Stimulated activated CD8-positive, alpha-beta memory T cell treated with anti-CD3 and anti-CD28 coated beads, Interleukin-7, amount 100 ng/mL, for 24 hours (primary cell): Measurements from ENCODE around the gene YPEL2.

ENCODE experiments used
- DNase-seq: peaks from one replicate; pipeline ENCODE4 v3.0.0-alpha.2; 2020; ENCODE audit warnings: low read depth

YPEL2 gene

DNA sequence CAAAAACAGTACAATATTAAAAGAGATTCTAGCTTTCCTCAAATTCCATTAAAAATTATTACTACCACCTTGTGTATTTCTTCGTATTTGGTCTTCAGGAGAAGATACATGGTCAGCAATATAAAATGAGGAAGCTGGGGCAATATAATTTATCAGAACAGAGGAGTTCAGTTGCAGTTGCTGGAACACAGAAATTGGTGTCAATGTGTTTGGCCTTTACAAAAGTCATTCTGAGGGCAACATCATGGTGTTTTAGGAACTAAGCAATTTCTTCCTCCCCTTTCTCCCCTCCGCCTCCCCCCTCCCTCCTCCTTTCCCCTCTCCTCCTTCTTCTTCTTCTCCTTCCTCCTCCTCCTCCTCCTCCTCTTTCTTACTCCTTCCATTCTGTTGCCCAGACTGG lies 102.1 kb downstream of the YPEL2 start:
- no peak for DNase-seq

DNA sequence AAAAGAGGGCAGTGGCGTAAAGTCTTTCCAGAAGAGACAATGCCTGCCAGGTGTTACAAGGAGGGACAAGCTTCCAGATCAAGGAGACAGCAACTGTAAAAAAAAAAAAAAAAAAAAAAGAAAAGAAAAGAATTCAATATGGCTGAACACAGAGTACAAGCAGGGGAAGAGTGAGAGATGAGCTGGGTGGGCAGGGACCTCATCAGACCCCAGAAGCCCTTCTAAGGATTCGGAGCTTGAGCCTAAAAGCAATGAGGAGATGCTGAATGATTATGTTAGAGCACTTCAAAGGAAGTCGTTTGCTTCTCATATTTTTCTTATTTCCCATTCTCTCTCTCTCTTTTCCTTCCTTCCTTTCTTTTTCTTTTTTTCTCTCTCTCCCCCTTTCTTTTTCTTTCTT lies 103.0 kb downstream of the YPEL2 start:
- DNase-seq = no peak

DNA sequence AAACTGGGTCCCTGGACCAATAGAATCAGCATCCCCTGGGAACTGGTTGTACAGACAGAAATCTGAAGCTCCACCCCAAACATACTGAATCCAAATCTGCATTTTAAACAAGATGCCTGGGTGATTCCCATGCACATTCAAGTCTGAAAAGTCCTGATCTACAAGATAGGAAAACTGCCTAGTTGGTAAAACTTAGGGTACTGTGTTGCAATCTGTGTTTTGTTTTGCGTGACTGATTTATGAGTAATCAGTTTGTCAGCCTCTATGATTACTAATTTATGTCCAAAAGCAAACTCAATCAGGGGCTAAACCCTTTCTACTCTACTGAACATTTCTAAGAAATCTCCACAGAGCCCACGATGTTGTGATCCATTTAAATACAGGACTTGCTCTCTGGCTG lies 103.8 kb downstream of the YPEL2 start:
- no peak for DNase-seq

DNA sequence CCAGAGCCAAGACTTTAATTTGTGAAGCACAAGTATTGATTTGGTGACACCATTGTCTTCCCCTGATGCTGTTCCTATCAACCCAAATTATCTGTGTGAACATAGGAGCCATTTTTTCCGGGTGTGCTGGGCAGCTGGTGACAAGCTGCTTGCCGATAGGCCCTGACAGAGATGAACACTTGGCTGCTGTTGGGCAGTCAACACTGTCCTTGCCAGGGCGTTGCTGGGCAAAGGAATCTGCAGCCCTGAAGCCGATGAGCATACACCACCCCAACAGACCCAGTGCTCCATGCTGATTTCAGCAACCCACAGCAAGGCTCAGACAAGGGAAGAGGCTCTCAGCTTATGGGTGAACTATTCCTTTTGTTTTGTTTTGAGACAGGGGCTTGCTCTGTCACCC lies 105.4 kb downstream of the YPEL2 start:
- no peak for DNase-seq

DNA sequence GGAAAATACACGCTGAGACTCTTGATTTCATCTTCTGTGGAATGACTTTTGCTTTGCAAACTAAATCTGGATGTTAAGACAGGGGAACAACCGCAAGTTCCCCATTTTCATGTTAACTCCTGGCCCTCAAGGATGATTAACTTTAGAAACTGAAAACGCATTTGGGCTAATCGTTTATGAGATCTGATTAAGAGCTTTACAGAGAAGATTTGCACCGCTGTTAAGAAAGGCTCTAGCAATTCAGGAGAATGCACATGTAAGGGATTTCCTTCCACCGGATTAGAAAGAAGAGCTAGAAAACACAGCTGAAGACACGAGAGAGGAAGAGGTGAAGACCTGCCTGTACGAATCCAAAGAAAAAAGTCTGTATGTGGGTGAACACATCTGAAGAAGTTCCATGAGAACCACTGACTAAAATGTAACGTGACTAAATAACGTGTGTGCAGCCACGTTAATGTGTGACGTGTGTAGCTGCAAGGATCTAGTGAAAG lies 106.4 kb downstream of the YPEL2 start:
- DNase-seq = no peak

DNA sequence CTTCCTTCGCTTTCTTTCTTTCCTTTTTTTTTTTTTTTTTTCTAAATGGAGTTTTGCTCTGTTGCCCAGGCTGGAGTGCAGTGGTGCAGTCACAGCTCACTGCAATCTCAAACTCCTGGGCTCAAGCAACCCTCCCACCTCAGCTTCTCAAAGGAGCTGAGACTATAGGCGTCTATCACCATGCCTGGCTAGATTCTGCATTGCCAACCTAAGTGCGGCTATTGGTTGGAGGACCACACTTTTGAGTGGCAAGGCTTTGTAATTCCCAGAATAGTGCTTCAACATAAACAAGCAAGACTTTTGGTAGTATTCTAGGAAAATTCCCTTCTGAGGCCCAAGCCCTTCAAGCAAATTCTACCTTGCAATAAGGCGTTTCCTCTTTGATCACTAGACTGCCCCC lies 107.8 kb downstream of the YPEL2 start:
- DNase-seq = no peak

DNA sequence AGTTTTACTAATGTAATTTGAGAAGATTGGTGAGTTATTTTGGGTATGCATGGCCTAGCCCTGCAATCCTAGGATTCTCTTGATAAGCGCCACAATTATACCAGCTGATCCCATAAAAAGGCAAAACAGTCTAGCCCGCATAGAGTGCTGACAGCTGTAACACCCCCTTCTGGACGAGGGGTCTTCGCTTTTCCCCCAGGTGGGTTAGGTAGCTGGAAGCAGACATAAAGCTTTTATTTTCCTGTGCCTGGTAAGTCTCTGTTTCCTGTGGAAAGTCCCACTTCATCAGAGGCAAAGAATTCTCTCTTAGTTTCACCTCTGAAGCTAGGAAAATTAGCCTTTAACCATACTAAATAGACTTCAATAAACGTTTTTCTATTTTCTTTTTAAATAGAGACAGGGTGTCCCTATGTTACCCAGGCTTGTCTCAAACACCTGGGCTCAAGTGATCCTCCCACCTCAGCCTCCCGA lies 108.3 kb downstream of the YPEL2 start:
- DNase-seq = no peak

DNA sequence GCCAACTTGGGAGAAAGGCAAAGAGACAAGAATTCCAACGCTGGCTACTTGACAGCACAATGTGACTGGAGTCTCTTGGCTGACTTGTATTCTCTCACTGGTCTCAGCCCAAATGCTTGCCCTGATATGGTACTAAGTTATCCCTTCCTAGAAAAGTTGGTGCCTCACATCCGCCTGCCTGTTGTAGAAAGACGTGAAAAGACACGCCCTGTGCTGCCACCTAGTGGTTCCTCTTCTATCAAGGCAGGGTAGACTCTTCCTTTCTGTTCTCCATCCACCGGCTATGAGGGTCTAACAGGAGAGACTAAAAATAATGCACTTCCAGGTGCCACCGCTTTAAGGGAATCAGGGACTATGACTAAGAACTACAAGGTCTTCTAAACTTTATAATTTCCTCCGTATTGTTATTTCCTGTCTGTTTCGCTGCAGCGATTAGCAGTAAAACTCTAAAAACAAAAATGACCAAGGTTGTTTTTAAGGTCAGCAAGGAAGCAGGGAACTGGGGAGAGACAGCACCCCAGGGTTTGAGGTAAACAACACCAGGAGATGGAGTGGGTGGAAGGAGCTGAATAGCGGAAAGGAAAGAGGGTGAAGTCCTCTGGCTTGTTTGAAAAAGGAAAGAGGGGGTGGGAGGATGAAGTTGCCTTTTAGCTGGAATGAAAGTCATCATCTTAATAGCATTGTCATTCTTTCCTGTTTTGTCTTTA lies 109.5 kb downstream of the YPEL2 start:
- DNase-seq = peak; percentile 75

DNA sequence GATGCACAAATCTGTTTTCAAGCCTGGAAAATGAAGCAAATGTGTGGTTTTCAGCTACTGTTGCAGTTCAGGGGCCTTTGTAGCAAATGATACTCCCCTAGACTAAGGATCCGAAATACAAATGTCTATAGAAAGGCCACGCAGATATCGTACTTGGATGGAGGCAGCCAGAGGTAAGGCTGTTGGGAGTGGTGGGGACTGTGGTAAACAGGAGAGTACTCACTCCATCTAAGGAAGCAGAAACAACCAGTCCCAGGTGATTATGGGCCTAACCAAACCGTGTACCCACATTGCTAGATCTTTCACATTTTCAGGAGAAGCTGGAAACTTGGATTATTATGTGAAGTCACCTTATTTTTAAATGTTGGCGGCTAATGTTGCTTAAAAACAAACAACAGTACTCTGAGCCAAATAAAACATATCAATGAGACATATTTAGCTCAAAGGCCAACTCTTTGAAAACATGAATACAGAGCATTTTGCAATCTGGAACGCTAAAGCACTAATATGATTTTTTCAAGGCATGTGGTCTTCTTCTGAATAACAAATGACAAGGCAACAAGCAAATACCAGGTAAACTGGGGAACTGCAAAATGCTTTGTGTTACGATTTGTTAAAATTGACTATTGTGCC lies 110.1 kb downstream of the YPEL2 start:
- DNase-seq = no peak

DNA sequence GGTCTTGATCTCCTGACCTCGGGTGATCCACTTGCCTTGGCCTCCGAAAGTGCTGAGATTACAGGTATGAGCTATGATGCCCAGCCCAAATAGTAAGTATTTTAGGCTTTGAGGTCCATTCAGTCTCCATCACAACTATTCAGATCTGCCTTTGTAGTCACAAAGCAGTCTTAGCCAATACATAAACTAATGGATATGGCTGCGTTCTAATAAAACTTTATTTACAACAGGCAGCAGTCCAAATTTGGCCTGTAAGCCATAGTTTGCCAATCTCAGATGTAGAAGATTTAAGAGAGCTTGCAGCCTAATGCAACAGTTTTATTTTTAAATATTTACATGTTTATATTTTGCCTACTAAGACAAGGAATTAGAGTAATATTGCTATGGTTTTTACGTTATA lies 111.7 kb downstream of the YPEL2 start:
- DNase-seq = no peak
